NCI-H226 (cell line): ENCODE measurements around the gene SOX1.

Experiments used
- DNase-seq: peaks from one replicate; pipeline ENCODE4 v3.0.0-alpha.2; 2015

The SOX1 gene

DNA sequence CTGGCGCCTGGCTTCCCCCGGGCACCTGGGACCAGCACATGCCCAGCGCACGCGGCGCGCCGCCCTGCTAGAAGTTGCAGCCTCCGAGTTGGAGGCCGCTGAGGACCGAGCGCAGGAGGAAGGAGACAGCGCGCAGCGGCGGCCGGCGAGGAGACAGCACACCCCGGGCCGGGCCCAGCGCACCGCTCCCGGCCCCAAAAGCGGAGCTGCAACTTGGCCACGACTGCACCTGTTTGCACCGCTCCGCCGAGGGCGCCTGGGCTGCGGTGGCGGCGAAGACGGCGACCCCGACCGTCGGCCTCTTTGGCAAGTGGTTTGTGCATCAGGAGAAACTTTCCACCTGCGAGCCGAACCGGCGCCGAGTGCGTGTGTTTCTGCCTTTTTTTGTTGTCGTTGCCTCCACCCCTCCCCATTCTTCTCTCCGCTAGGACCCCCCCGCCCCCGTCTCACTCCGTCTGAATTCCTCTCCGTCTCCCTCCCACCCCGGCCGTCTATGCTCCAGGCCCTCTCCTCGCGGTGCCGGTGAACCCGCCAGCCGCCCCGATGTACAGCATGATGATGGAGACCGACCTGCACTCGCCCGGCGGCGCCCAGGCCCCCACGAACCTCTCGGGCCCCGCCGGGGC, at the start of gene SOX1:
SOX1 (plus strand) TSS at position 34 of the 626 bp plus-strand sequence; CDS start at position 544, 510 bp downstream.
- DNase-seq = no peak

DNA sequence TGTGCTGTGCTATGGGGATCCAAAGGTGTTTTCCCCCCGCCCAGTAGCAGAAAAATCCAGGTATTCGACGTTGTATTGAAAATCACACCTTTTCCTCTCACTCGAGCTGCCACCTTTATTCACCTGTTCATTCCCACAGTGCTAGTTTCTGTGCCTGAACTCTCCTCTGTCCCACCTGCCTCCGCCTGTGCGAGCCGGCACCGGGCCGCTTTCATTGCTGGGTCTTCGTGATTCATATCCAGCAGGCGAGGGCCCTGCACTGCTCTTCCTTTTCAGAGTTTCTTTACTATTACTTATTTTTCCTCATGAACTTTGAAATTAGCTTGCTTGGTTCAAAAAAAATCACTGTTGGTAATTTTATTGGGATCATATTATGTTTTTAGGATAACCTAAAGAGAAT, 42.4 kb upstream of the SOX1 start:
- no peak for DNase-seq

DNA sequence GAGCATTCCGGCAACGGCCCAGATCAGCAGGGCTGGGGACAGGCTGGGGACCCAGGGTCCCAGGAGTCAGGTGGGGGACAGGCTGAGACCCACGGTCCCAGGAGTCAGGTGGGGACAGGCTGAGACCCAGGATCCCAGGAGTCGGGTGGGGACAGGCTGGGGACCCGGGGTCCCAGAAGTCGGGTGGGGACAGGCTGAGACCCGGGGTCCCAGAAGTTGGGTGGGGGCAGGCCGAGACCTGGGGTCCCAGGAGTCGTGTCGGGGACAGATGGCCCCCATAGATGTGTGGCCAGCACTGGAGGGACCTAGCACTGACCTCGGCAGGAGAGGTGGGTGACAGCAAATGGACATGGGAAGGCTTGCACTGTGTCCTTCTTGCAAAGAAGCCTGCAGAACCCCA, 39.7 kb upstream of the SOX1 start:
- no peak for DNase-seq

DNA sequence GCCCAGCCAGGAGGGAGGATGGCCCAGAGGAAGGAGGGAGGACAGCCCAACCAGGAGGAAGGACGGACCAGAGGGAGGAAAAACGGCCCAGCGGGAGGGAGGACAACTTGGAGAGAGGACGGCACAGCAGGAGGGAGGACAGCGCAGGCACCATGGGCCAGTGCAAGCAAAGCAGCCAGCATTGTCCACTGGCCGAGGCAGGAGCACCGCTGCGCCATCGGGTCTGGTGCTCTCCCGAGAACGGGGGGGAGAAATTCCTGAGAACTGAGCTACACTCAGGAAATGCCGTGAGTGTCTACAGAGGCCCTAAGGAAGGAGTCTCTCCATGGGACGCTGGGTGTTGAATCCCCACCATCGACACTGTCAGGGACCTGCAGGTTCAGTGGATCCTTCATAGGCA, 38.5 kb upstream of the SOX1 start:
- DNase-seq = no peak

DNA sequence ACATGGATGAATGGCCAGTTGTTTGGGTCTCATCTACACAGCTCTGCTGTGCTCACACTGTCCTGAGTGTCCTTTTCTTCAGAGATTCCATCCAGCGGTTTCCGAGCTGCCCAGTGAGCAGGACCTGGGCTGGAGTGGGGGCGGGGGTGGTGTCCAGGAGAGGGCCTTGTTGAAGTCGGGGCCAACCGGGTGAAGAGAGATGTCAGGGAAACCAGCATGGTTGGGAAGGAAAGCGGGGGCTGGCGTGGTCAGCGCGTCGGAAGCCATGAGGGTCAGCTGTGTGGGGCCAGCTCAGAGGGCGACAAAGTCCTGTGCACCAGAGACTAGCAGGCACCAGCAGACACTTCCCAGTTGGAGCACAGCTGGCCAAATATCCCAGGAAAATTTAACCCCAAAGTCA, 37.8 kb upstream of the SOX1 start:
- DNase-seq = no peak

DNA sequence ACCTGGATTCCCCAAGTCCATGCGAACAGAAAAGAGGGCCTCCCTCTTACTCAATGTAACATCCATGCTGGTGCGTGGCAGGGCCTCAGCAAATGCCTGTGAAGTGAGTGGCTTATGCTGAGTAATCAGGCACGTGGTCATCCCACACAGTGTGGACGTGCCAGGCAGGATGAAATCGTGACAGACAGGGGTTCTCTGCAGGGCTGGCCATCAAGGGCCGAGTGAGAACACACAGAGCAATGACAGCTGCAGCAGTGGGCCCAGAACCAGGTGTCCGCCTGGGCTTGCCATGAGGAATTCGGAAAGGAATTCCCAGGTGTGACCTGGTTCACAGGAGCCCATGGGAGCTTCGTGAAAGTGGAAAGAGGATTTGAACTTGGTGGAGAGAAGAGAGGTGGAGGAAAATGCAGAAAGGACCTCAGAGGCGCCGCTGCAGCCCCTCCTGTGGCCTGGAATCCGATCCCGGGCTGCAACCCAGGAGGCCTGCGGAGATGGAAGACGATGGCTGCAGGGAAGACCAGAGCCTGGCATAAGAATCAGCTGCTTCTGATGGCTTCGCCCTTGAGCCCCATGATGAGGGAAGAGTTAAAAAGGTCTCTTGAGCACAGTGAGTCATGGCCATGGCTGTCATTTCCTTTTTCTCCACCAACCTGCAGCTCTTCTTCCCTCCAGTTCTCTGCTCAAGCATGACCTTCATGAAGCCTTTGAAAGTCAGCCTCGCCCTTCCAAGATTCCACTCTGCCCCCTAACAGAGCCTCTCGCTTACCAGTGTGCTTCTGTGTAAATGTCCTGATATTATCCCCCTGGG, 34.6 kb upstream of the SOX1 start:
- no peak for DNase-seq

DNA sequence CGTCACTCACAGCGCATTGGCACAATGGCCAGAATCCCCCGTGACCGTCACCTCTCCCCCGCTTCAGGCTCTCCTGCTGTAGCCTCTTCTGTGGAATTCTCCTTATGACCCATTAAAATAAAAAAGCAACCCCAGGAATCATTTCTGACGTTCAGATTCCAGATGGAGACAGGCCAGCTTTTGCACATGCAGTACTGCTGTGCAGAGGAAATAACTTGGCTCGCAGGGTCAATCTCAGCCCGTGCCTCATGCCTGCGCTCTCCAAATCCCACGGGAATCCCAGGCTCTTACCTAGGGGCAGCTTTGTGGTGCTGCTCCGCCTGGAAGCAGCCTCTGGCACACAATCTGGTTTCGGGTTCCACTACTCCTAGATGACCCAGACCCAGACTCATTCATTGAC, 32.7 kb upstream of the SOX1 start:
- no peak for DNase-seq

DNA sequence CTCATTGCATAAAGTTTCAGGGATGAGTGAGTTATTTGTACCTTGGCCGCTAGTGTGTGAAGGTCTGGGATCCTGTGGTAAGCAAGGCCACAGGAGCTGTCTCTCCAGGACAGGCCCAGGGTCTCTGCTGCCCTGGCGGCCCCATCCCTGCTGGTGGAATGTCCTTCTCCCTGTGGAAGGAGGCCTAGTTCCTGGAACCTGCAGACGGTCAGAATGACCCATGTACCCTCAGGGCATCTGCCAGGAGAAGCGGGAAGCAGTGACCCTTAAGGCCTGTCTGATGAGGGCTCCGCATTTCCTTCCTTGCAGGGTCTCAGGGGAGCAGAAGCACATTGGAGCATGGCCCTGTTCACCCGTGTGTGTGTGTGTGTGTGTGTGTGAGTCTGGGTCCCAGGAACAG, 32.1 kb upstream of the SOX1 start:
- no peak for DNase-seq

DNA sequence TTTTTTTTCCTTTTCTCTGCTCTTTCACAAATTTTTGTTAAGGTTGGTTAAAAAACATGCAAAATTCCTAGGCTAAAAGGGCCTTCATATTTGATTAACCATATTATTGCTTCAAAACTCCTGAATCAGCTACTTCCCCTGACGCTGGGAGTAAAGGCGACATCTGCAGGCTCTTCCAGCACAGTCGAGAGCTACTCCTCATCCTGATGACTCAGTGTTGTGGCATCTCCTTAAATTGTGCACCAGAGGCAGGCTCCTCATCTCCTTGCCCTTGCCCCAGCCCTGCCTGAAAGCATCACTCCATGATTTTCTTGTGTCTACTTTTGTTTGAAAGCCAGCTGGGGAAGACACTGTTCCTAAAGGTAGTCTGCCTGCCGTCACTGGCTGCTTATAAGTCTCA, 24.5 kb upstream of the SOX1 start:
- DNase-seq = no peak

DNA sequence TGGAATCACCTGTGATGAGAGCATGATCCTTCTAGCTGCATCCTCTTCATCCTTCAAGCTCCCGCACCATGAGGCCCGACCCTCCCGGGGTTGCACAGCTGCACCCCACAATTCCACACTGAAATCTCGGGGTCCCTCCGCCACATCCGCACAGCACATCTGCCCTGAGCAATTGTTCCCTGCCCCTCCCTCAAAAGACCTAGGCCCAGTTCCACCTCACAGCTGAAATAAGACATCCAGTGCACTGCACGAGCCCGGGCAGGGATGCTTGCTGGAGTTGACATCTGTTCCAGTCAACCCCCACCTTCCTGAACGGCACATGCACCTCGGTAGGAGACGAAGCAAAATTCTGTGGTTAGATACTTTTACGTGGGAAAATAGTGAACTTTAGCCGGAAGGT, 14.7 kb upstream of the SOX1 start:
- no peak for DNase-seq

DNA sequence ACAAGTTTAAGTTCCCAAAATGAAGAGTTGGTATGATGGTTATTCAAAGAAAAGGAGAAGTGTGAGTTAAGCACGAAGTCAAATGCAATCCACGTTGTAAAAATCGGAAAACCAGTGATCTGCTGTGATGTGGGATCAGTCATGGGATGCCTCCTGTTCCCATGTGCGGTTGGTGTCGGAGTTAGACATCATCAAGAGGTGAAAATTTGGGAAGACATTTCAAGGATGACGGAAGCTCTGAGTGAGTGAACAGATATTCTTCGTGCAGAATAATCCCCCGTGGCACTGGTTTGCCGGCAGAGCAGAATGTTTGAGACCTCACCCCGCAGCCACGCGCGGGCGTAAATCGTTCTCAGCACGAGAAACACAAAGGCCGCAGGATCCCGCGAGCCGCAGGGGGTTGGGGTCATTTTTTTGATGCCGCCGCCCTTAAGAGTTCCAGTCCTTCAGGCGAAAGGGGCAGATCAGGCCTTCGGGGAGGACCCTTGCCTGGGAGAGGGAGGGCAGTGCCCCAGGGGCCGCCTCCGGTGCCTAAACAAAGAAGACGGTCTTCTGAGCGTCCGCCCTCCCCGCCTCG, 13.7 kb upstream of the SOX1 start:
- DNase-seq = no peak

DNA sequence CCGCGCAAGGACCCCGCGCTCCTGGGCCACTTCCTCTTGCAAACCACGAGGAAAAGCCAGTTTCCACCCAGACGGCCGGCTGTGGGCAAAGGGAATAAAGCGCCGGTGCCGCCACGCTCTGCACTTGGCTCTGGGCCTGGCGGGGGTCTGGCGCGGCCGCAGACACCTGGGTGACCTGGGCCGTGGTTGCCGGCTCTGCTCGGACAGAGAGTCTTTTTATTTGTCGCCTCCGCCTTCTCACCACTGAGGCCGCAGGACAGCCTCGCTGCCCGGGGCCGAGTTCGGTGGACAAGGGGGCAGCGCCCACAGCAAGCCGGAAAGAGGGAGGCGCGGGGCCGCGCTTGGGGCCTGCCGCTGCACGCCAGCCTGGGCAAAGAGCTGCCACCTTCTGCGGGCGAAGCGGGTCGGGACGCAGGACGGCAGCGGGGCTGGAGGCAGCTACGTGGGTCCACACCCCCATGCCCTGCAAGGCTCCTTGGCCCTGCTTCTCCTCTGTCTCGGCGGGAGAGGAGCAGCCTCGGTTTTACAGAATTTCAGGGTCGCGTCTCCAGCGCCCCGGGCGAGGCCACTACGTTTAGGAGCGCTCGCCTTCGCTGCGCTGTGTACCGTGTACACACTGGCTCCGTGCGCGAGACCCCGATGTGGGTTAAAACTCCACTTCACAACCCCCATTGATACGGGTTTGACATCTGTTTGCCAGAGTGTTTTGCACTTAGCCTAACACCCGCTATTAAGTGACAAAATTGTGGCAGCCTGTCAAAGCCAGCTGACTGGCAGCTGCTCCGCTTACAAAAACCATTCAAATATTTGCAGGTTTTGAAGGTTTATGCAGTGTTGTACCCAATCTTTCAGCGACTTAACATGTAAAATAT, 13.0 kb upstream of the SOX1 start:
- DNase-seq = no peak

DNA sequence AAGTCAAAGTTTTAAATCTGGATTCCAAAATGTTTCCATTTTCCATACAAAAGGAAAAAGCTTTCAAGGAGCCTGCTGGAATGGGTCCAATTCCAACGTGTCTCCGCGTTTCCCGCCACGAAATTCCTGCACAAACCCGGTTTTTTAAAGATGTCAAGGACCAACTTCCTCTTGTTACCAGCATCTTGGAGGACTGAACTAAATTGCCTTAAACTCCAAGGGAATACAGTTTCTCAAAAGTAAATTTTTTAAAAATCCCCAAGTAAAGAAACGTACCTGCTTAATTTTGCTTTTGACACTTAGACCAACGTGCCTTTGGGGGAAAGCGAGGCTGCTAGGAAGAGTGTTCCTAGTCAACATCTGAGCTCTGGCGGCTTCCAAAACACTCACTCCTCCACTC, 12.3 kb upstream of the SOX1 start:
- no peak for DNase-seq

DNA sequence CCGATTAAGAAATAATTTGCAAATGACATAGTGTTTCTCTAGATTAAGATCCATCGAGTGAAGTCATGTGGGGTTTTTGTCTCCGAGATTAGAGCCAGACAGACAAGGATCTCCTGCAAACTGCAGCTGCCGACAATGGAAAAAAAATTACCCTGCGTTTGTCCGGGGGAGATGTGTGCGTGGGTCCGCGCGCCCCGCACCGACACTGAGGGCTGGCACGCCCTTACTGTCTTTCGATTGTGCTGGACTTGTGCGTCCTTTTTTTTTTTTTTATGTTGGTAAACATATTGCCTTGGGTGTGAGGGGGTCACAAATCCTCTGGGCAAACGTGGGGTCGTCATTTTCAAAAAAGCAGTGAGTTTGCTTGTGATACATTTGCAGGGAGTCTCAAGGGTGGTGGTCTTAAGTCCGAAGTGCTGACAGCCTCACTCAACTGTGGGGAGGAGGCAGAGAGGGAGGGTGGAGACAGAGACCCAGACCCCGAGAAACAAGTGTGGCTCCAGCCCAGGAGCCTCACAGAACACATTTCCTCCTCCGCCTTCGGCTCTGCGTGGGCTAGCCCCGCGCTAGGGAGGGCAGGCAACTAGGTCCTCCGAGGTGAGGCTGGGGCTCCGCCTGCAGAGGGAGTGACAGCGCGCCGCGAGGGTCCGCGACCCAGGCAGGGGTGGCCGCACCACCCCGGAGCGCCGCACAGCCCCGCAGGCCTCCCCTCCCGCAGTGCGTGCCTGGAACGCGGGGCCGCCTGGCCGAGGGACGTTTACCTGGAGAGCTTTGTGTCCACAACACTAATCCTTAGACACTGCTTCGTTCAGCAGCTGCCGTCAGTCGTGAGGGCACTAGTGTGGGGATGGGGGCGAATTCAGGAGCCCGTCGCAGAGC, 11.7 kb upstream of the SOX1 start:
- no peak for DNase-seq

DNA sequence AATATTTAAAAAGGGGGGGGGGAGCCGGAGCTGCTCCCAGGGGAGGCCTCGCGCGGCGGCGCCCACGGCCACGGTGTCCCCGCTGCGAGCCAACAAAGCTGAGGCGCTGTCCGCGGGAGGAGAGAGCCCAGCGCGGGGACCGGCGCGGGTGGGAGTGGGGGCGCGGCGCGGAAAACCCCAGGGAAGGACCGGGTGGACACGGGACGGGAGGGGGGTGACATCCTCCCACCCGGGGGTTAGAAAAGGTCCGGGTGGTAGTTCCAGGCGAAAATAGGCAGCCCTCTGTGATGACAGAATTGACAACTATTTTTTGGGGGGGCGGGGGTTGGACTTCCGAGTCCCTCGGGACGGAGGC, 11.1 kb upstream of the SOX1 start:
- DNase-seq = no peak

DNA sequence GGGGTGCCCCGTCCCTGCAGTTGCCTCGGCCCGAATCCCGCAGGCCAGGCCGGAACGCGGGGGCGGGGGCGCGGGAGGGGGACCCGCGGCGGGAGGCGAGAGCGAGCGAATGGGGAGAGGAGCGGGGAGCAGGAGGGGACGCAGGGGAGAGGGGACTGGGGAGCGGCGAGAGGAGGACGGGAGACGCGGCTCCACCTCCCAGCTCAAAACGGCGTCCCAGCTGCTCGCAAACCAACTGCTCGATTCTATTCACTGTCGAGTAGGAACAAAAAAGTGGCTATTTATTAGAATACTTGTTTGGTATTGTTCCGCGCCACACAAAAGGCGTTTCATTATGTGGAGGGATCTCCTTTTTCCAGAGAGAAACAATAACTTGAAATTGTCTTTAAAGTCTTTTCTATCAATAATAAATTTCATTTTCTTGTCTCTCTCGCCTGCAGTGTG, 10.6 kb upstream of the SOX1 start:
- DNase-seq = no peak

DNA sequence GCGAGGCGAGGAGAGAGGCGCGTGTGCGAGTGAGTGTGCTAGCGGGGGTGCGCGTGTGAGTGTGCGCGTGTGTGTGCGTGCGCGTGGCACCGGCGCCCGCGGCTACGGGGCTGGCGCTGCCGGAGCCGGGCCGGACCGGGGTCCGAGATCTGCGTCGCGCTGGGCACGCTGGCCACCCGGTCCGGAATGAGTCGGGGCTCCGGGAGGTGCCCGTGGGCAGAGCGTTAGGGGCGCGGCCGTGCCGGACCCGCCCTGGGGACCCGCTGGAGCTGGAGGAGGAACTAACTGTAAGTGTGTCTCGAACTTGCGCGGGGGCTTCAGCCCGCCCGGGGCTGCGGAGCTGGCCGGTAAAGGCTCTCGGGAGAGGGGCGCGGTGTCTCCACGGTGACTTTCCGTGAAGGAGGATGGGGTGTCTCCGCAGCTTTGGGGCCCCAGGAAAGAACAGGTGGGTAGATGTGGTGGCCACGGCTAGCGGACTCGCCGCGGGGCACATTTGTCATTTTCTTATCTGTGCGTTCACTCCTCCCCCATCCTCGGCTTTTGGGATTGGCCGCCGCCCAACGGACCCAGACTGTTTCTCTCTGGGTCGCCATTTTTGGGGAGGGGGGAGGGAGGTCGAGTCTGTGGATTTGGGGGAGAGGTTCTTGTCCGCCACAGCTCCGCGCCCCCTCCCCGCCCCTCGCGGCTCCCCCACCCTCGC, 10.1 kb upstream of the SOX1 start:
- no peak for DNase-seq

DNA sequence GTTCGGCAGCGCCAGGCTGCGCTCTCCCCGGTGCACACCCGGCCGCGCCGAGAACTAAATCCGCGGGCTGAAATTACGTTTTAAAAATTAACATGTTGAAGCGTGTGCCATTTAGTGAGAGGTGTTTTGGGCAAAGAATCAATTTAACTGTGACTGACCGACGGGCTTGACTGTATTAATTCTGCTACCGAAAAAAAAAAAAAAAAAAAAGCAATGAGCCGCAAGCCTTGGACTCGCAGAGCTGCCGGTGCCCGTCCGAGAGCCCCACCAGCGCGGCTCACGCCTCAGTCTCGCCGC, 9.6 kb upstream of the SOX1 start:
- no peak for DNase-seq

DNA sequence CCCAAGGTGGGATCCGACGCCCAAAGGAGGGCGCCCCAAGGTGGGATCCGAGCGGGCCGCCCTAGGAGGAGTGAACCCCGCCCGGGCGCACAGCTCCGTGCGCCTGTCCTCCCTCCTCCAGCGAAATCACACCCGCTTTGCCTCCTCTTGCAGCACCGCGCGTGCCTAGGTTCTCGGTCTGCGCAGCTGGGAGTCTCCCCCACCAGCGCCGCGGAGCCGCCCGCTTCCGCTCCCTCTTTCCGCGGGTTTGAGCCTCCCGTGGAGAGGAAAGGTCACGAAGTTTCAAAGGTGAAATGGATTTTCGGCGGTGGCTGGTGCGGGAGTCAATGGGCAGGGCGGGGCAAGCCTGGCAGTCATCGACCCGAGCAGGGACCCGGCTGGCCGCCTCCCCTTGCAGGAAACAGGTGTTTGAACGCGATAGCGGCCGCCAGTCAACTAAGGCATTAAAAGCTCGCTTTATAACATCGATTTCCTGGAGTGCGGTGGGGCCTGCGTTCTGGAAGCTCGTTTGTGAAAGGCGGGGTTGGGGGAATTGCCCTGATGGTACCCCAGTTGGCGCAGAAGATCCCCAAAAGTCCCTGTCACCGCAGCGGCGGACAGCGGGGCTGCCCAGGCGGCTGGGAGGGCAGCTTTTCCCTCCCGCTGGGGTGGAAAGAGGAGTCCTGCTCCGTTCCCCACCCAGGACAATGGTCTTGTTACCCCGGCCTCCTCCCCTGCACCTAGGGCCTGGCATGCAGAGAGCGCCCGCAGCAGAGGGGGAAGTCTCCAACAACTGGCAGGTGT, 9.0 kb upstream of the SOX1 start:
- DNase-seq = no peak

DNA sequence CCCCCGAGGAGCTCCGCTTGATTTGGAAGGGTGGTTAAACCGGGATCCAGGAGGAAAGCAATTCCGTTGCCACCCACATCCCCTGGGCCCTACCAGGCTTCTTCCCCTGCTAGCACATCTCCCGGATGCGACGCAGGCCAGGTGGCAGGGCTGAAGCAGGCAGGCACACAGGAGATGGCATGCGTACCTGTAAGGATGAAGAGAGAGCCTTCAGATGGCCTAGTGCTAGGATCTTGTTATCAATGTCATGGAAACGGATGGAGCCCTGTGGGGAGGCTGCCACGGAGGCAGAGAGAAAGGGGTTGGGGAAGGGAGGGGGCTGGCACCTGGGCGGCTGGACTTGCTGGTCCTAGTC, 8.5 kb upstream of the SOX1 start:
- no peak for DNase-seq

DNA sequence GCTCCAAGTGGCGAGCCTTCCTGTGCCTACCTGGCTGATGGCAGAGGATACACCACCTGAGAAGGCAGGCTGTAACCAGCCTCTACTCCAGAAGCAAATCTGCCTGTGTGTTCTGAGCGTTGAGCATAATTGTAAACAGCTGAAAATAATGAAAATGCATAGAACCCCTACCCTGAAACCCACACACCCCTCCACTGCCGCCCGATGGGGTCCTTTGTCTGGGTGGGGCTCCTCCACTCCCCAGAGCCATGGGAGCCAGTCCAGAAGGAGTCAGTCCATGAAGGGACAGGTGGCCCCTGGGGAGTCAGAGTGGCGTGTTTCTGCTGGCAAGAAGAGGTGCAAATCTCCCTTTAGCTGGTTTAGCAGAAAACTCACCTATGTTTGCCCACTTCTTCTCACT, 8.0 kb upstream of the SOX1 start:
- no peak for DNase-seq
